Kidney tubule cell (primary cell): ENCODE measurements around the gene OPCML.

Experiments used
- DNase-seq: peaks from one replicate; pipeline ENCODE4 v3.0.0-alpha.2; 2018; ENCODE audit warnings: low spot score

The OPCML gene

DNA sequence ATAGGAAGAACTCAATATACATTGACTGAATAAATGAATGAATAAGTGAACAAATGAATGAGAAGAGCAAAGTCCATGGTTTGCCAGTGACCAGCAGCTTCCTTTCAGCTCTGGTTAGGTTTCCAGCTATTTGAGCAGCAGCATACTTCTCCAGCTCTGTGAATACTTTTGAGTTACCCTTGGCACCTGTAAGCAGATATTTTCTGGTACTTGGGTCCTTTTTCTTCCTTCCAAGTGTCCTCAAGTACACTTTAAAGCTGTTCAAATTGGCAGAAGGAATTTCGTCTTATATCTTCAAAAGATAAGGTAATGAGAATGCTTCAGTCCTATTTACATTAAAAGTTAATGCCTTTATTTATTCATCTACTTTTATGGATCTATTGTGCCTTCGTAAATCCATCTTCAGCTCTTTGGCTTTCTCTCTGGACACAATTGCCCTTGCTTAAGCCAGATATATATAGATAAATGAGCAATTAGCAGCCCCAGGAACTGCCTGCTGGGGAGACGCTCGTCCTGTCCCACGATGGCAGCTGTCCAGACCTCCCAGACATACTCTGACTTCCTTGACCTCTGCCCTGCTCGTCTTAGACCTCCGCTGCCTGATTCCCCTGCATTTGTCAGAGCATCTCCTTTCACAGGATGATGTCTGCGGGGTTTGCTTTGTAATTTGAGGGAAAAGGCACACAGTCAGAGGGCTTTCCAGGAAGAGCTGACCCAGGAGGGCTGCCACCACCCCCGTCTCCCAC, 926.3 kb downstream of the OPCML start:
- no peak for DNase-seq

DNA sequence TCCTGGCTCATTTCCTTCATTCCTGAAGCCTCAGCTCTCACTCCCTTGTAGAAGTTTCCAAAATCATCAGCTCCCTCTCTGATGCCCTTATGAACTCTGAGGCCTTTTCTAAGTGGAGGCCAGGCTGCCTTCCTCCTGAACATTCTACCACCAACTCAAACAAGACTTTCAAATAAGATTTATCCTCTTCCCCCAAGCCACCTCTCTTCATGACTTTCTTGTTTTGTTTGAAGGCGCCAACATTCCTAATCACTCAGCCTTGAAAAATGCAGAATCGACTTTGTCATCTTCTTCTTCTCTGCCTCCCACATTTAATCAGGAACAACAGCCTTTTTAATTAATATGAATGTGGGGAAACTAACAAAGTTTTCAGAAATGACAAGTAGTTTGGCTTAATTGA, 927.9 kb downstream of the OPCML start:
- peak; percentile 47 for DNase-seq

DNA sequence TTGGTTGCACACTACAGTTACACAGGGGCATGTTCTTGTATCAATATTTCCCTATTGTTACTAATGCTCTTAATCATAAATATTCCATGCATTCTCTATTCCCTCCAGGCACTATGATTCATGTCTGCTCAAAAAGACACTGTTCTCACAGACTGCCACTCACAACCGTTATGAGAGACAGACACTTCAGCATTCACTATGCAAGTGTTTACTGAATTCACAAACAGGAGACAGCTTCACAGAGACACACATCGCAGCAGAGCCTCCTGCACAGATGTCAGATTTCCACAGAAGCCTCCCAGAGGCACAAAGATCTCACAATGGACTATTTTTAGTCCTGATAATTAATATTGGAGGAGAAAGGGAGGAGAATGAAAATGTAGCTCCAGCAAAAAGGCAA, 930.4 kb downstream of the OPCML start:
- DNase-seq: no peak

DNA sequence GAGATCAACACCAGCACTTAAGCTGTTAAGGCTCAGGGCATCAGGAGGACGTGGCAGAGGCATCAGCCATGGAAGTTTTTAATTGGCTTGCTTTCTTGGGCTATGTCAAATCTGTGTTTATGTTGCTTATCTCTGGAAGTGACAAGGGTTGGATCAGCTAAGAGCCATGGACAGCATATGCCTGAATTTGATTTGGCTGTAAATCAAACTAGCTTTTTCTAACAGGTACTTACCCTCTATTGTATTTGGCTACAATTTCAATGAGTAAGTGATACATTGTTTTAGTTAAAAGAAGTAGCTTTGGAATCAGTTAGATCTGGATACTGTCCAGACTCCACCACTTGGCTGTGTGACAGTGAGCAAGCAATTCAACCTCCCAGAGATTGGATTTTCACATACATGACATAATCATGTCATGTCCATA, 936.6 kb downstream of the OPCML start:
- DNase-seq: no peak

DNA sequence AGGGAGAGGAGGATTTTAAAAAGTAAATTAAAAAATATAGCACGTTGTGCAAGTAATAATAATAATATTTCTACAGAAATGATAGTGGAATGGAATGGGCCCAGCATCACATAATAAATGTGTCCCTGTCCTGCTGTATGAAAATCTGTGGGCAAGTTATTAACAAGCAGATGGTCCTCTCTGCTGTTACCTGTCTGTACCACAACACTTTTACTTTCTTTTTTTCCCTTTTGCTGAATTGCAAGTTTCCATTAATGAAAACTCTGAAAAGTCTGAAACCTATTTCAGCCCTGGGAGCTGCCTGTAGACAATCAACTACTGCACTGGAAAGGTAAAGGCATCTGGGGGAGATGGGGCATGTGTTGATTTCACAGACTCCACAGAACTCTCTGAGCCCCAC, 937.1 kb downstream of the OPCML start:
- DNase-seq: no peak

DNA sequence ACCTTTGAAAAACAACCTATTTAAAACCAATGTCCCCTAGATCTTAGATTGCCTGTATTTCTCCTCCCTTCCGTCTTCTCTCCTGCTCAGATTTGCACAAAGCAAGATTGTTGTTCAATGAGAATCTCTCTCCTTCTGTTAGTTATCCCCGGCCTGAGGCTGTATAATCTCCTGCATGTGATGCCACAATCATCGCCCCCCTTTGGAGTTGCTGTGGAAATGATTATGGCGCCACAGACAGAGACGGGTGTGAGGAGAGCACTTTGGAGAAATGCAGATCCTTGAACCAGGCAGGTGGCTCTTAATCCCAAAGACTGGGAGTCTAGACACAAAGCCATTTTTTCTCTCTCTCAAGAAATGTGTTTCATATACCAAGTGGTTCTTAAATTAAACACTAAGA, 941.3 kb downstream of the OPCML start:
- DNase-seq: no peak

DNA sequence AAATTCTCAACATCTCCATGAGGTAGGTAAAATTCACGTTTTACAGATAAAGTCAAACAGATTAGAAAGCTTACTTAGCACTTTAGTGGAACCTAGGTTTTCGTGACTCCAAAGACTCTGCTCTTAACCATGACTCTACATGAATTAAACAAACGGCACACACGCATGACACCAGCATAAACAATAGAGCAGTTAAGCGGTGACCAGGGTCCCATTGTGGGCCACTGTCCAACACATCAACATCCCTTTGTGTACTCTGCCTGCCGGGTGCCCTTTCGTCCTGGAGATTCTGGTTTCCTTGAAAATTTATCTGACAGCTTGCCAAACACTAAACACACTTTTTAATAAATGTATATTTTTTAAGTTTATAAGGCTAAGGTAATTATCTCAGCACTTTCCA, 941.7 kb downstream of the OPCML start:
- DNase-seq: no peak

DNA sequence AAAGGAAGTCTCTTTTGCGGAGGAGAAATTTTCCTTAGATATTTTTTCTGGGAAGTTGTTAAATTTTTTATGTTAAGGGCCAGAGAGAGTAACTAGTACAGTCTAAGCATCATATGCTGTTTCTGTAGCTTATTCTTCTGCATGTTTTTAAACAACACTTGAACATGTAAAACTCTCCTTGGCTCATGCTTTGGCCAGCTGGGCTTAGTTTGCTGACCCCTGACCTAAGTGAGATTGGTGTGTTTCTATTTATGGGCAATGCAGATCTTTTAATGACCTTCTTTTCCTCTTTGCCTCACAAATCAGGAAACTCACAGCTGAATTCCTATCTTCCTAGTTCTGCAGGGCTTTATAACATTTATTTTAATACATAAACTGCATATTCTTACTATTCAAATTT, 942.5 kb downstream of the OPCML start:
- no peak for DNase-seq

DNA sequence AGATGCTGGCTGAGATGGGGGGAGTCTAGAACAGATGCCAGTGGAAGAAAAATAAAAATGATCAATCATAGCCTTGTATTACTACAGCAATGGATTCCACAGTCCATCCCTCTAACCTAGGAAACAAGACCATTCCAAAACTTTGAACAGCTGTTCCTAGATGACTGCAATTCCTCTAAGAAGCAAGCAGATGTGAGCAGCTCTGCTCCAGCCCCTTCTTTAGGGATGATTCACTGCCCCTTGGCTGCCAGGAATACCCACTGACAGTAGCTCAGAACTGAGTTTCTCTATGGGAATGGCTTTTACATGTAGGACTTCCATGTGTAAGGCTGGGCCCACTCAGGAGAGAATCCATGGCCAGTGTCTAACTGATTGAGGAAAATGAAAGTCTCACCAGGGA, 943.9 kb downstream of the OPCML start:
- DNase-seq: no peak

DNA sequence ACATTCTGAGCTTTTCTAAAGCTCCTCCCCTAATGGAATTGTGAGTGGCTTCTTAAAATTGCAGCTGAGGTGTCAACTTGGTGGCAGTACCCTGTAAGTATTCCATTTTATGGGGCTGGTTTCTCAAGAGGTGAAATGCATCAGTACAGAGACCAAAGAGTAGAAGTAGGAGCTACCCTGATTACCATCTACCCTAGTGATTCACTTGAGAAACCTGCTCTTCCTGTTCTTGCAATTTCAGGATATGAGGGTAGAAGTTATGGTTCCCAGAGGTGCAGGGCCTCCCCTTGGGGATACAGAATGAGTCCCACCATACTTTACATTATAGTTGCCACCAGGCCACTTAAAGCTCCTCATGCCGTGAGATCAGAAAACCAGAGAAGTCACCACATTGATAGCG, 944.6 kb downstream of the OPCML start:
- no peak for DNase-seq

DNA sequence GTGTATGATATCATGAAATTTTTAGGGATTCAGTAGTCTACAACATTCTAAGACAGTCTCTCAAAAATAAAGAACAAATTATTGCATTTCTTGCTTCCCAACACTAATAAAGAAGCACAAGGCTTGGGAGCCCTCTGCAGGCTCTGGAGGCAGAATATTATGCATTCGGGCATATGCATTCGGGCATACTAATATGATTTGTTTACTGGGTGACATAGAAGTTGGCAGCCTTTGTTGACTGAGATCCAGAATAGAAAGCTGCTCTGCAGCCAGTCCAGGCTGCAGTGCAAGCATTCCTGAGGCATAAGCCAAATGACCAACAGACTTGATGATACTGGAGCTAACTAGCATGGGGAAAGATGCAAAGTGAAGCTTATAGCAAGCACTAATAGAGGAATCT, 945.5 kb downstream of the OPCML start:
- DNase-seq: no peak

DNA sequence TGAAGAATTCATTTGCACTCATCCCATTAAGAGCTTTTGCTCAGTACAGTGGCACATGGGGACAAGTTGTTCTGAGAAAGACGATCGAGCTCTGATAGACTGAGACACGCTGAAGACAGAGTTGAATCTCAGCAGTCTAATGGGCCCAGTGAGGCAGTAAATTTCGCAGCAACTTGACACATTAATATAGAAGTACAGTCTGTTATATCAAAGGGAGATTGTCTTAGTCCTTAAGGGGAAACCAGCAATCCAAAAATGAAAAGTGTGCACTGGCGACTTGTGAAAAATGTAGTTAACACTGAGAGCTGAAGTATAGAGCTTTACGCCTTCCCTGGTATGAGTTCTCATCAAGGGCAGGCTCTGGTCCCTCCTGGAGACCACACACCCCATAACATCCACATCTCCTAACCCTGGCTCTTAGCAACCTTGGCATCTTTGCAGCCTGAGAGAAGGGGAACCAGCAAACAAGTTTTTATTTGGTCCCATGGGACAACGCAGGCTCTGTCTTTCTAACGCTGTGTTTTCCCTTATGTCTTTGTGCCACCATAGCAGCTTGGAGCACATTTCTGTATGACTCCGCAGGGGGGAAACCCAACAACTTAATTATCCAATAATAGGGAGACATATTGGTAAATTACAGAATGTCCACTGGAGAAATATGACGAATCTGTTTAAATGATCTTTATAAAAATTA, 952.5 kb downstream of the OPCML start:
- DNase-seq: no peak

DNA sequence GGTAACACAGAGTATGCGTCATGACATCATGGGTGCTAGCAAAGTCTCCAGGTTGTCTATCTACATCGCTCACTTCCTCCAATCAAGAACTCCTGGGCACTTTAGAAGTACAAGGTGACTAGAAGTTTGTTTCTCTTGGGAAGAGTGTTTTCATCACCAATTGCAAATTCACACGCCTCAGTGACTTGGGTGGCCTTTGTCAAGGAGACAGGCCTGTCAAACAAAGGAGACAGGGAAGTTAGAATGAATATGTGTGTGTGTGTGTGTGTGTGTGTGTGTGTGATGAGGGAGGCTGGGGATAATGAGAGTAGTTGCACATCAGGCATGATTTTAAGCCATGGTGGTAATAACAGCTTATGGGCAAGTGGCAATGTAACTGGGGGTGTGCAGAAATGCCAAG, 953.2 kb downstream of the OPCML start:
- peak; percentile 25 for DNase-seq

DNA sequence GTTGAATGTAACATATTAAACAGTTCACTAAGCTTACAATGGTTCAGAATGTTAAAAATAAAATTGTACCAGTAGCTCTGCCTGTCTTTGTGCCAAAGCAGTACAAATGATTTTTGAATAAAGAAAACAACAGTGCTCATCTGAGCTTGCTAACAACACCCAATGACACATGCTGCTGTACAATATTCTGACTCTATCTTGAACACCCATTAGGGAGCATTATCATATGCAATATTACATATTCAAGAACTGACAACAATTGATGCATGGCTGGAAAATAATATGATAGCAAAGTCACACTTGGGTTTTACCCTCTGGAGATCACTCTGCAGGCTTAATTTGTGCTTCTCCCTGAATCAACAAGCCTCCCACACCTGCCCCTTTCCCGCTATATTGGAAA, 953.7 kb downstream of the OPCML start:
- no peak for DNase-seq

DNA sequence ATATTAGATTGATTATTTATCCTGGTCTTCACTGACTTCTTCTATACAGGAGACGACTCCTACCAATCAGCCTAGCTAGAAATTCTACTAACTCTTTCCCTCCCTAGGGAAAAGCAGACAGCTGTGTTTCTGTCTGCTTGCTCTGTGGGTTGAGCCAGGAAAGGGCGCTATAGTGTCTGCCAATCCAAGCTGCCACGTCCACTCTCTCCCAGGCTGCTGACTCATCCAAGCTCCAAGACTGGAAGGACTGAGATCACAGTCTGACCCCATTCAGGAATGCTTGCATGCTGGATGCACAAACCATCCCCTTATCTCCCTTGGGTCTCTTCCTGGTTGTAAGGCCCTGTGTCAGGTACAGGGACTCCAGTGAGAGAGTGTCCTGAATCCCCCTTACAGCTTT, 955.6 kb downstream of the OPCML start:
- peak; percentile 86 for DNase-seq

DNA sequence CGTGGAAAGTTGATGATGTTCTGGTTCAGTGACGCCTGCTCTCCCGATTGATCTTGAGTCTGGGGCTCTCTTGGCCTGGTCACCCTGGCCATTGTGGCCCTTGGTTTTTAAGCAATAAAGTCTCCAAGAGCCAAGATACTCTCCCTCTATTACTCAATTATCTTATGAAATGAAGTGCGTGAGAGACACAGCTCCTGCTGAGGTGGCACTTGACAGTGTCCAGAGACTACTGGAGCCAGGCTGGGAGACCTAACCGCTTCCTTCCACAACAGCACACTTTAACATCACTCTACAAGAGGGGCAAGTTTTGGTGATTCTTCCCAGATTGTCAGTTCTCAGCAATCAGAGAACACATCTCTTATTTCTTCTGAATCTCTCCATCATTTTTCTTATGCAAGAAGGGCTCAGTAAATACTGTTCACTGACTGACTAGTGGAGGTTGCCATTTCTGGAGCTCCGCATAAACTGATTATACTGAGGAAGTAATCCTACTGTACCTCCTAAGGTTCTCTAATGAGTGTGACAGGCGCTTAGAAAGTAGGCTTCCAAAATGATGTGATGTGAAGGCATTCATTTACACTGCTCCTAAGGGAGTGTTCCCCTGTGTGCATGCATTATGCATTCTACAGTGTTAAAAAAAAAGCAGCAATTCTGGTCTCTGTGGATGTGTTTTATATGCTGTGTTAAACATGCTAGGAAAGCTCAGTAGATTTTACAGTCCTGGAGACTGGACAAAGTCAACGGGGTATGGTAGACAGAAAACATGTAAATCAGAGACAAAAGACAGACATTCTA, 968.0 kb downstream of the OPCML start:
- DNase-seq: no peak

DNA sequence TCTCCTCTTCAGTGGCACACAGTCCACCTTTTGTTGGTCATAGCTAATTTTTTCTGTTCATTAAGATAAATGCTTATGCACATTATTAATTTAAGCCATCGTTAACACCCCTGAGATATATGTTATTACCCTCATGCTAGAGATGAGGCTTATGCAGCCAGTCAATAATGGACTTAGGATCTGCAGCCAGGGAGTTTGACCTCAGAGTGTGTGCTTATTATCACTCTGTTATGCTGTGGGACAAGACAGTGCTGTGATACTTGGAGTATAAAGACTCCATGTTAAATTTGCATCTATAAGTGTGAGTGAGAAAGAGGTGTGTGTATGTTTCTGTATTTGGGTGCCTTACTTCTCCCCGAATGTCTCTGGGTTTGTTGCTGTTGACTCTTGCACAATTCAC, 969.3 kb downstream of the OPCML start:
- no peak for DNase-seq

DNA sequence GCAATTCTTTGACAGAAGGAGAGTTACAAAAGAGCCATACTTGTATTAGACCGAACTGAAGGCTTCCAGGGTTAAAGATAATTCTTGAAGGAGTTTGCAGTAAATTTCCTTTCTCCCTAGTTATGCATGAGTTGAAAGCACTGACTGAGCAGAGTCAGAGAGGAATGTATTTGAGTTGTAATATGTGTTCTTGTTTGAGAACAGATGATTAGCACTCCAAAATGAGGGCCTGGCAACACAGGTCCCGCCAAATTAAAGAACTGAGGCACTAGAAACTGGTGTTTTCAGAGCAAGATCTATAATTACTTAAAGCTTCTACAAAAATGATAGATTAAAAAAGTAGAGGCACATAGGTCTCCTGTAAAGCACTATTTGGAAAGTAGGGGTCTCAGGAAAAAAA, 970.4 kb downstream of the OPCML start:
- DNase-seq: no peak

DNA sequence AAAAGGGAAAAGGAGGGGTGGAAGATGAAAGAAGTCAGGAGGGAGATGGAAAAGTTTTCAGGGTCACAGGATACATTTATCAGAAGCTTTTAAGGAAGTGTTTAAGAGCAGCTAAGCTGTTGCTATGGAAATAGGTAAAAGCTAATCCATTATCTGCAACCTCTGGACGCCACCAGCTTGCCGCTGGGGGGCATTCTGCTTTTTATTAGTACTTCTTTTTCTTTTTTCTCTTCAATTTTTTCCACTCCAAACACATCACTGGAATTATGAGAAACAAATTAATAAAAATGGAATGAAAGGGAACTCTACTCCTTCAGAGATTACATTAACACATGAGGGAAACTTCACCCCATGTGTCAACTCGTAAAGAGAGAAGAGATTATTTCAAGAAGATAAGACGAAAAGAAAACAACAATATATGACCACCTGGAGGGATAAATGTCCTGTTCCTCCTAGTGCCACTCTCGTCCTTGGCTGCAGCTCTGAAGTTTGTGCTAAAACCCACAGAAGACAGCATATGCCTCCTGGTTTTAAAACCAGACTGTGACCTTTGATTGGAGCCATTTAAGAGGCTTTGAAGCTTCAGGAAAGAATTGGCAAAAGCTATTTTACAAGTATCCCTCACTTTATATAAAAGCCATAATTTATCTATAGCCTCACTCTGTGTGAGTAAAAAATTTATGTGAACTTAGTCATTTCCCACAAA, 972.8 kb downstream of the OPCML start:
- DNase-seq: no peak

DNA sequence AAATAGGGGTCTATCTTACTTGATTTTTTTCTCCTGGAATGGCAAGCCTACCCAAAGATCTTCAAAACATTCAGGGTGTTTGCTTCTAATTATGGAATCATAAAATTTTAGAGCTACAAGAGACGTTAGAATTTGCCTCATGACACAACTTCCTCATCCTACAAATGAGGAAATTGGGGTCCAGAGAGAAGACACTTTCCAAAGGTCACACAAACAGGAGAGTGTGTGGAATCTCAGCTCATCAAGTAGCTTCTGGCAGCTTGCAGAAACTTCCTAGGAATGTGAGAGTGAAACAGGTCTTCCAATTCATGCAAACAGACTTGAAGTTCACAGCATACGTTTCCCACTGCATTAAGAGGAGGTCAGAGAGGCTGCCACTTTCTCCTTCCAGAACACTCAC, 976.0 kb downstream of the OPCML start:
- no peak for DNase-seq

DNA sequence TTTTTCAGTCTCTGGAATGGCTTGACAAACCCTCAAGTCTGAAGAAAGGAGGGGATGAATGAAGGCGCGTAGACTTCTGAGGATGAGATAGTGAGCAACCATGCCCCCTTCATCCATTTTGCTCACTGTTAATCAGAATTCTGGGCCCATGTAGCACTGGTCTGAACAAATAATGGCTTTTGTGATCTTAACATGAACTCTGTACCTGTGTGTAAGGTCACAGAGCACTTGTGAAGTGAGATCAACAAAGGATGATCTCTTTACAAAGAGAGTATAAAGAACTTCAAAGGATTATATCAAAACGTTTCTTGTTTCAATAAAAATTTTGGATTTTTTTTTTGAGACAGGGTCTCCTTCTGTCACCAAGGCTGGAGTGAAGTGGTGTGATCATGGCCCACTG, 976.7 kb downstream of the OPCML start:
- DNase-seq: no peak

DNA sequence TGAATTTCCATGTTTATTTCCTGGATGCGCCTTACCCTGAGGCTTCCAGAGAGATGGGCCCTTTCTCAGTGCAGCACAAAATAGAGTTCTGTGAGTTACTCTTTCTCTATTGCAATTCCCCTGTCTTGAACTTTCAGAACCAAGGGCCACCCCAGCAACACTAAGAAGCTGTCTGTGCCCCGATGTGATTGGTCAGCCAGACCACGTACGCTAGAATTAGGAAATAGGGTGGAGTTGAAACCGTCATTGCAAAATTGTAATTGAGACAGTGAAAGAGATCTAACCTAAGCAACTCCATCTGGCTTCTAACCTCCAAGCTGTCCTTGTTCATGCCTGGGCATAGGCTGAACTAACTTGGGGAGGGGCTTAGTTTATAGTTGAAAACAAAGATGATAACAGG, 981.3 kb downstream of the OPCML start:
- no peak for DNase-seq

DNA sequence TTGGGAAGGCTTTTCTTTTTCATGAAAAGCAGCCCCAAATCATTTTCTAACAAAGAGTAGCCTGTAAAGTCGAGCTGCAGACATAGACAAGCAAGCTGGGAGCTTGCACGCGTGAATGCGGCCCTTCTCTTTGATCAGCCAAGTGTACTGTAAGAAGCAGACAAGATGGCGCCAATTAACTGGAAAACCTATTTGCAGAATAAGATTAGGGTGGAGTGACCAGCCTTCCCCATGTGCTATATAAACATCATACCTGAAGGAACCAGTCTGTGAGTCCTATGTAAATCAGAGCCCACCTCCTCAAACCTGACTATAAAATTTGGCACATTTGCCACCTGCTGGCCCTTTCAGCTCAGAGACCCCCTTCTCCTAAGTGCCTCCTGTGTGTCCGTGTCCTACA, 982.7 kb downstream of the OPCML start:
- DNase-seq: no peak
